Measurements from ENCODE around the gene TBX15.

Gene TBX15

DNA sequence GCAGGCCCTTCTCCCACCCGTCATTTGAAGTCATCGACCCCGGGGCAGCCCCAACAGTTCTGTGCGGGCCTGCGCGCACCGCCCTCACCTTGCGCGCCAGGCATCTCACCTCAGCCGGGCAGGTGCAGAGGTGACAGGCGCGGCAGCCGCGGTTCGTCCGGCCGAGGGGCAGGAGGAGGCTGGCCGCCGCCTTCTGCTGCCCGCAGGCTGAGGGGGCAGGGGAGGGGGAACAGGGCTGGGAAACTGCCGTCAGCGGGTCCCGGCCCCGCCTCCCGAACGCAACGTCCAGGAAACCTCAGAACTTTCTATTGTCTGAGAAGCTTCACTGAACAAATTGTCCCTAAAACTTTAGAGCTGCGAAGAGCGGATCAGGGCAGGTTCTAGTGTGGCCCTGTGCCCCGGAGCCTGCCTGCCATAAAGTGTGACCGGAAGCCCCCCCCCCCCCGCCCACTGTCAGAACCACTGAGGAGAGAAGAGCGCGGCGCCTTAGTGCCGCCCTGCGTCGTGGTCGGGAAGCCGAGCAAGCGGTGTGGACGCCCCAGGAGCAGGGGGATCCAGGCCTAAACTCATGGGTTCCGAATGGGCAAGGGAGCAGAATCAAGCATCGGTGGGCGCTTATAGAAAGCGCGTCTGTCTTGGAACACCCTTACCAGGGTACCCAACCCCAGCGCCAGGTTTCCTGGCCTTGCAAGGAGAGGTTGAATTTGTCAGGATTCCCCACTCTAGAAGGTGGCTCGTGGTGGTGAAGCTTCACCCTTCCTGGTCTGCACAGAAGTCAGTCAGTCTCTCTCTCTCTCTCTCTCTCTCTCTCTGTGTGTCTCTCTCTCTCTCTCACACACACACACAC lies 13.3 kb upstream of the TBX15 start:
- DNase-seq, result no peak

DNA sequence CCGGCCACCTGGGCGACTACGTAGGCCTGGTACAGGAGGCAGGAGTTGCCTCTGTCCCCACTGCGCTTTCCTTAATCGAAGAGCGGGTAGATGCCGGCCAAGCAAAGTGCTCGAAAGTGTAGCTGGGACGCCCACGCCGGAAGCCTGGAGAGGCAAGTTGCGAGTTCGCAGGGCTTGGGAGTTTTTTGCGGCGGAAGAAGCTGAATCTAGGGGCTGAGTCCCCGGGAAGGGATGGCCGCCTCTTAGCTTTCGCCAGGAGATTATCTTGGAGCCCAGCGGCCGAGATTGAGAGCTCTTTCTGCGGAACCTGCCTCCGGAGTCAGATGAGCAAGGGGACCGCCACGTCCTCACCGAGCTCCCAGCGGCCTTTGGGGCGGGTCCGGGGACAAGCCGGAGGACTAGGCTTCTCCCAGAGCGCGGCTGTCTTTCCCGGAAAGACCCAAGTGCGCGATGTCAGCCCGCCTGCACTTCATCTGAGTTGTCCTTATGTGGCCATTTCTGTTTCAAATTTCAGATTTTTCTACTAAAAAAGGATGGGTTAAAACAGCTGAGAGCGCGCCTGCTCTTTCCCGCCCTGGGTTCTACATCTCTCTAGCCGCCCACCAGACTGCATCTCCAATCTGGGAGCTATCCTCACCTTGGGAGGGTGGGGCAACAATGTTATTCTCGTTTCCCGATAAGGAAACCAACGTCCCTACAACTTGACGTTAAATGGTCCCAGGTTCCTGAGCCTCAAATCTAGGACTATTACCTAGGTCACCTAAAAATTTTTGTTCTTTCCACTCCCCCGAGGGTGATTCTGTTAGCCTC lies 12.4 kb upstream of the TBX15 start:
- DNase-seq, result peak; percentile 39

DNA sequence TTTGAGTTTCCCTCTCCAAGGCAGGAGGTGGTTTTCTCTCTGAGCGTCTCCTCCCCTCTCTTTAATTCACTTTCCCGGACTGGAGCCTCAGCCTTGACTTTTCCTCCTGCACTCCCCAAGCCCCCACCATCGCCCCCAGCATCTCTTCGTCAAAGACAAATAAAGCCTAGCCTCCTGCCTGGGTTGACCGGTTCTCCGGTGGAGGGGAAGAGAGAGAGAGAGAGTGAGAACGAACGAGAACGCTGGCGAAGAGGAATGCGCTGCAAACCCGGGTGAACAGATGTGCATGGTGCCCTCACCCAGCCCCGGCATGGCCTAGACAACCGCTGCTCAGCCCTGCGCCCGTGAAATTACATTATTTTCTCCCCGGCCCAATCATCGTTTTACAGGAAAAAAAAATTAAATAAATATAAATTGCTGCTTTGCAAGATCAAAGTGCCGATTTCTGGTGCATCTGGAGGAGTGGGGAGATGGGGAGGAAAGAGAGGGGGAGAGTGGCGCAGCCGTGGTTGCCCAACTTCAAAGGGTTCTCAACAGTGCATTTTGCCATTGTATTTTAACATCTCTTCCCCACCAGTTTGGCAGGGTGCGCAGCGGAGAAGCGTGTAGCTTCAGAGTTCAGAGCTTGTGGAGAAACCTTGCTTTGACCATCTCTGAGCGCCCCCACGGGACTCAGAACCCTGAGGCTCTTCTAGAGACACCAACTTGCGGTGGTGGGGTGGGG lies 11.4 kb upstream of the TBX15 start:
- DNase-seq, result no peak

DNA sequence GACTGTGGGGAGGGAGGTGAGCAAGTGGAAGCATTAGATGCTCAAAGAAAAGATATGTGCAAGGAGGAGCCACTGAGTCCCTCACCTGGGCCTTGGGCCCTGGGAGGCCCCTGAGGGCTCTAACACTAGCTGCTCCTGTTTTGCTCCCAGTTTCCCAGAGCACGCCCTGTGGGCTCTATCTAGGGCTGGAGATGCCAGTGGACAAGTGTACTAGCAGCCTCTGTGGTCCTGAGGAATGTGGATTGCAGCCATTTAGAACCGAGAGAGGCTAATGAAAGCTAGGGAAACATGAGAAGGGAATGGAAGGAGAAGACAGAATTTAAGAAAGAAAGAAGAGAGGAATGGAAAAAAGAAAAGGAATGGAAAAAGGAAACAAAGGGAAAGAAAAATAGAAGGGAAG lies 10.0 kb upstream of the TBX15 start:
- no peak for DNase-seq

DNA sequence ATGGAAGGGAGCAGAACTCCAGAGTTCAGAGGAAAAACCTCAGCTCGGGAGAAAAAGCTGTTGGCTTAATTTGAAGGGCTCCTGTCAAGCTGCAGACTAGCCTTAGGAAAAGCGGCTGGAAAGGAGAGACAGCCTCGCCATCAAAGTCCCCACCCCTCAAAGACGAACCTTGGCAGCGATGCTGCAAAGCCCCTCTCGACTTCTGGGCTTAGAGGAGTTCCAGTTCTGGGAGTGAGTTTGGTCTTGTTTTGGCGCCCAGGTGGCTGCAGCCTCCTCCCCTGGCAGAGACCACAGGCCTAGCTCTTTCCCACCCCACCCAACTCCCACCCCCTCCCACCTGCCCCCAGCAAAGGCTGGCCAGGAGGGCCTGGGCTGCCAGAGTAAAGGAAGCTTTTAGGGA lies 9.1 kb upstream of the TBX15 start:
- no peak for DNase-seq

DNA sequence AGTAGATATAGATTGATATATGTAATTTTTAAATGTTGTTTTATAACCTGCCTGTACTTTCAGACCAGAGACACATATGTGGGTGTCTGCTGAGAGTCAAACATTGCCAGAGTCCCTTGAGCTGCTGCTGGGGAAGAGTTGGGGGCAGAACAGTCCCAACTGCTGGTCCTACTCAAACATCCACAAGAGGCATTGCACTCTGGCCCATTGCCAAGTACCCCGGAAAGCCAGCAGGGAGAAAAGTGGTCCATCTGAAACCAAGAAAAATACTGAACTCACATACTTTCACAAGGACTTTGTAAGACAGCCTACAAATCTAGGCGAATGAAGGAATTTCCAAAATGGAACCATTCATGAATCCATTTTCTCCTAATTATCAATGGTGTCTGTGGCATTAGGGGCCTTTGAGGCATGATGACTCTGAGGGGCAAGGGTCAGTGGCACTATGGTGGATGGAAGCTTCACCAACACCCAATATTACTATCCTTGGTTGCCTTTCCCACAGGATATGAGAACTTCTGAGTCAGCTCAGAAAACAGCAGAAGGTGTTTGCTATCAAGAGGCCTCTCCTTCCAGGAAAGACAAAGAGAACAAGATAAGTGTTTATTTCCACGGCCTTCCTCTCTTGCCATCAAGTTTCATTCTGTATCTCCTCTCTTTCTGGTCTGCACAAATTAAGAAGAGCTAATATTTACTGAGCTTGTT lies 7.3 kb upstream of the TBX15 start:
- DNase-seq, result no peak

DNA sequence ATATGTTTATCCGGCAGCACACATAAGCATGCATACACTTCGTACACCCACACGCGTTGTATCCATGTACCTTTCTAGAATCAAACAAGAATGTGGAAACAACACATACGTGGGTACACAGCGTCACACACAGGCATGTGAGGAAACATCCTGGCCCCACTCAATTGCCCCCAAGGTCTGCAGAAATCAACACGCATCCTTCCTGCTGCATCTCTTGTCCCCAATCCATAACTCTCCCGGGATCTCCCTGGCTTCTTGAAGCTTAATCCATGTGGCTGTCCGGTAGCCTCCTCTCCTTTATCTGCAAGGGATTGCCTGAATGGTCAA lies 5.5 kb upstream of the TBX15 start:
- no peak for DNase-seq

DNA sequence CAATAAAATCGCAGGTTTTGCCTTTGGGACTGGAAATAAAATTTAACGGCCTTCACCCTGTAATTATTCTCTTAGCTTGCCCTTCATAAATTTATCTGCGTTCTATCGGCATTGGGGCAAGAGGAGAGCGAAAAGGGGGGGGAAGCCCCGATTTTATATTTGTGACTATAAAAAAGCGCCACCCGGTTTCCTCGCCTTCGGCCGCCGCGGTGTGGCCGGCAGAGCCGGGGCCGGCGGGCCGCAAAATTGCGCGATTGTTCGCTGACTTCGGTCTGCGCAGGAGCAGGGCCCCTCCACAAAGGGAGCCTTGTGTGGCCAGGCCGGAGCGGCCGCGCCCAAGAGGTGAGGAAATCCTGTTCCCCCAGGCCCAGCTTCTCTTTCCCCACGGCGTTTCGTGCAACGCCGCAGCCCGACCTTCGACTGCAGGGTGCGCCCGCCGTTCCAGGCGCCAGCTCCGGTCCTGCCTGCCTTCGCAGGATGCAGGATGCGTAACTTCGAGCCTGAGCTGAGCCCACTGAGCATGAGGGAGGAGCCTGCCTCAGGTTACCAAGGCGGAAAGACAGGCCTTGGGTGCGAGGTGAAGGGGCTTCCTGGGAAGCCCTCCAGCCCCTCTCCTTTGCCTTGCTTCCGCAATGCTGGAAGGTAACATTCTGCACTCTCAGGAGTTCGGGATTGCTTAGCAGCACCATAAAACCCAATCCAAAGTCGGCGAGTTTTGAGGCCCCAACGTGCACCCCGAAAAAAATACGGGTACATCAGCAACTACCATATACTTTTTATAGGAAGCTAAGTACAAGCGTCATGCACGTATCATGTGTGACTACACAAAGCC lies 4.9 kb upstream of the TBX15 start:
- no peak for DNase-seq

DNA sequence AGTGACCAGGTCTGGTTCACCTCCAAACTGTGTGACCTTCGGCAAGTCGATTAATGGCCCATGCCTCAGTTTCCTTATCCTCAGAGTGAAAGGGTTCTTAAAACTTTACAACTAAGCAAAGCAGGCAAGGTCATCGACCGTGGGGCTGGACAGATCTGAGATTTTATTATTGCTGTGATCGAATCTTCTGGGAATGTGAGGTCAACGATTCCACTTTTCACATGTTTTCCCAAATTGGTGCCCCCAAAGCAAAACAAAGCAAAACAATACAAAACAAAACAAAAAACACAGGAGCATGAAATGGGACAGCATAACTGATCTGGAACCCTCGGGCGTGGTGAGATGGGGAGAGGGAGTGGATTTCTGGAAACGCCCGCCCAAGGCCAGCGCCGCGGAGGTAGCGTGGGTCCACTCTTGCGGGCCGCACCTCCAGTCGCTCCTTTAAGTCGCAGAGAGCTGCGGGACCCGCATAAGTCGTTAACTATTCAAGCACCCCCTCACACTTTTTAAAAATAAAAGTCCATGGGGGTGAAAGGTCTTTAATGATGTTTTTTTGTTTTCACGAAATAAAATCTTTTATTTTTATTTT lies 4.2 kb upstream of the TBX15 start:
- no peak for DNase-seq

DNA sequence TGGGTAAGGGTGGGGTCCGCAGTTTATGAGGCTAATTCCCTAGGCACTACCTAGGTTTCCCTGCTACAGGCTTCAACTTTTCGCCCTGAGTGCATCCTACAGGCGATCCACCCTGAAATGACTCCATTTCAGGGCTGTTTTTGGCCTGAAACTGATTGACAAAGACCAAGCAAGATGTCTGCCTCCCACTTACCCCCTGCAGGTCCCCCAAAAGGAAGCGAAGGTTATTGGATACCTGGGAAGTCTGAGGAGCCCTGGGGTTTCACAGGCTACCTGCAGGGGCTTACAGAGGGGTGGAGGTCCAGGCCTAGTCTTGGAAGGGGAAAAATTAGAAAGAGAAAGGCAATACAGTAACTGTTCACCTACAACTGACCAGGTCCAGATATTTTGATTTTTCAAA lies 3.3 kb upstream of the TBX15 start:
- DNase-seq, result no peak

DNA sequence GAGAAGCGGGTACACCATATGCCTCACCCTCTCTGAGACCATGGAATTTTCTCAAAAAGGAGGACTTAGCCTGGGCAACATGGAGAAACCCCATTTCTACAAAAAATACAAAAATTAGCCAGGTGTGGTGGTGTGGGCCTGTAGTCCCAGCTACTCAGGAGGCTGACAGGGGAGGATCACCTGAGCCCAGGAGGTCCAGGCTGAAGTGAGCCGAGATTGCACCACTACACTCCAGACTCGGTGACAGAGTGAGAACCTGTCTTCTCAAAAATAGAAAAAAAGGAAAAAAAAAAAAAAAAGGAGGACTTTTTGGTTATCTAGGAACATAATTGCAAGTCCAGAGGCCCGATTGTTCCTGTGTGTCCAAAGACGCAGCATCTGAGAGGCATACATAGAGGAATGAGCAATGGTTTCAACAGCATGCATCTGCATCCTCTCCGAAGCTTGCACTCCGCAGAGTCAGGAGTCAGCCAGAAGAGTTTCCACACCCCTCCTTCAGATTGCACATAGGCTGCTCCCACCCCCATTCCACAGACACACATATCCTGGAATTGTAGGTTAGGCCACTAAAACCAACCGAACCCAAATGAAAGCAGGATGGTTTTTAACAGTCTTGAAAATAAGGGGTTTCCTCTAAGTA lies 2.5 kb upstream of the TBX15 start:
- DNase-seq, result no peak

DNA sequence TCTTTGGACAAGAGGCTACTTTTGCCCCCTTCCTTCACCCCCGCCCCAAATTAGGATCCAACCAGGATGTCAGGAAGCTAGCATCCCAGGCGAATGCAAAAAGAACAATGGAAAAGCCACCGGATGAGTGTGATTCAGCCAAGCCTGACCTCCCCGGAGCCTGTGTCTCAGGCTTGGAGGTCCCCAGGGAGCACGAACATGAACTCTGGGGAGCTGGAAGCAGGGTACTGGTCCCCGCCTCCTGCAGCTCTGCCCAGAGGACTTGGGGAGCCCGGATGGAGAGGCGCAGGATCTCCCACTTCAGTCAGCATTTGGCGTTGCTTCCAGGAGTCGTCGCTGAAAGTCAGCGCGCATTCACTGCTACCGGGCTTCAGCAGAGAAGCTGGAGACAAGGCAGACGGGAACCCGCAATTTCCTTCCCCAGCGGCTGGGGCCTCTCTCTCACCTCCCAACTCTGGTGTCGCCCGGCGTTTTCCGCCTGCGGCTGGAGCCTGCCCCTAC lies 1.8 kb upstream of the TBX15 start:
- DNase-seq, result no peak

DNA sequence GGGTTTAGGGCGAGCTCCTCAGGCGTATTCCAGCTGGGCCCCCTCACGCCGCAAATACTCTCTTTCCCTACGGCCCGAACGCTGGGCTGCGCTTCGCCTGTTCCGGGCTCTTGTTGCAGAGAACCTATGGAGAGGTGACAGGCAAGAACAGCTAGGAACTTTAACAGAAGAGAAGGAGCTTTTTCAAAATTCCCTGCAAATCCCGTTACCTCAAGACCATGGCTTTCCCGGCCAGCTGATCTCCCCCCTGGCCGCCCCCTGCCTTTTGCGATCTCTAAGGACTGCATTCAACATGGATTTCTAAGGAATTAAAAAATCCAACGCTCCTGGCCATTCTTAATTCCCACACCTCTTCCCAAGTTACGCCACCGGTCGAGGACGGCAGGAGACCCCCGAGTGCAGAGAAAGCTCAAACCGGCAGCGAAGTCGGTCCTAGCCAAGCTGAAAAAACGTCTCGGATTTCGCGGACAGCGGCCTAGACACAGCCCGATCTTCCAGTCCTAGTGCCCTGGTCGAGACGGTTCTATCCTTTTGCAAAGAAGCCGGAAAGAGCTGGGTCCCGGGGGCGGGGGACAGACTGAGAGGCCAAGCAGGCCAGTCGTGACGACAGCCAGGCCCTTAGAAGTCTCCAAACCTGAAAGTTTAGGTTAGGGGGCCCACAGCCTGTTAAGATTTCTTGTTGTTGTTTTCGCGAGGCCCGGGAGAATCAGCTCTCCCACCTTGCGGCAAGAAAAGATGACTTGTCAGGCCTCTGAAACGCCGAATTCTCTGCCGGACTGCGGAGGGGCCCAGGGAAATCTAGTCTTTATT lies 1.1 kb upstream of the TBX15 start:
- DNase-seq, result no peak

DNA sequence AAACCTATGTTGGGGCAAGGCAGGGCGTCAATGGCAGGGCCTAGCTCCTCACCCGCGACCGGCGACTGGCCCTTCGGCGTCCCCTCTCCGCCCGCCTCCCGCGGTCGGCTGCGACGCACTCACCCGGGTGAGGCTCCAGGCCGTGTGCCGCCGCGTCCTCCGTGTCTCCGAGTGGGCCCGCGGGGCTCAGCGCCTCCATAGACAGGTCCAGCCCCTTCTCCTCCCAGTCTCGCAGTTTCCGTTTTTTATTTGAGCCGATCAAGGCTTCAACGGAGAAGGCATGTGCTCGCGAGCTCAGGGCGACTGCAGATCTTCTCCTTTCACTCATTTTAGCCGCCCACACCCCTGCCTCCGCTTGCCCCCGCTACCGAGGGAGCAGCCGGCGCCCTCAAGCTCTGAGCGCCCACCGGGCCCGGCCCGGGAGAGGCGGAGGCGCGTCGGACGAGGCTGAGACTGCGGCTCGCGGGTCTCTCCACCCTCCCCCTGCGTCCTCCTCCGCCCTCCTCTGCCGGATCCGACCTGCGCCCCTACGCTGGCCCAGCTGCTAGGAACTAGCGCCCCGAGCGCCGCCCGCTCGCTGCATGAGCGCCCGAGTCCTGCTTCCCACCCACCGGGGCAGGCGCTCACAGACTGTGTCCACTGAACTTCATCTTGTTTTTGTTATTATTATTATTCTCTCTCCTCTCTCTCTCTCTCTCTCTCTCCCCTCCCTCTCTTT lies 516 bp downstream of the TBX15 start:
- DNase-seq, result peak; percentile 15

DNA sequence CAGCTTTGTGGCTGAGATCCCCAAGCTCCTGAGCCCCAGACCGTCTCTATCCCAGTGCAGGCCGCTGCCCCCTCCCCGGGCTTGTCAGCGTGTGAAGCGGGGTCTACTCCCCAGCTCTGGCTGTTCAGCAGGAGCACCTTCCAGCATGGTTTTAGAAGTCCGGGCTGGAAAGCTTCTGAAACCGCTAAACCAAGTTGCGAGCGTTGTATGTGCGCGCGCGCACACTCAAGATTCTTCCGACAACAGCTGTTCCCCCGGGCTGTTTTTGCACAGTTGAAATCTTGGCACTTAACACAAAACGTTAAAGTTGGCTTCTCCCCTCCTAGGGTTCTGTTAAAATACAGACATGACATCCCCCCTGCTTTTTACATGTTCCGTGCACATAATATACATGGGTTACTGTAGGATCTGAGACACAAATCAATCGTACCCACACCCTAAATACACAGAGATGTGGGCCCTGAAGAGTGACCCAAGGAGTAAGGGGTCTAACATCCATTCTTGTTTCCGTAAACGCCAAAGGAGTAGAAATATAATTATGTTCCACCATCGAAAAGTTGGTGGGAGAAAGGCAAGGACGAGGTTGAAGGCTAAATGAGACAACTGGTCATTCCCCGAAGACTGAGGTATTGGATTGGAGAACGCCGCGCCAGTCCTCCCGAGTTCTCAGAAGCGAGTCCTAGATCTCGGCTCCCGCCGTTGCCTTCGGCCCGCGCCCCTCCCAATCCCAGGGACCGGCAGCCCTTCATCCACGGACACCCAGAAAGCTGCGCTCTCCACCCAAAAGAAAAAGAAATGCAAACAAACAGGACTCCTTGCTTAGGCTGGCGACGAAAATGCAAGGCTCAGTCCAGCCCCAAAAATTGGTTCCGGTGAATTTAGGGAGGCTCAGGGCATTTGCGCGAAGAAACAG lies 1.3 kb downstream of the TBX15 start:
- DNase-seq, result no peak

DNA sequence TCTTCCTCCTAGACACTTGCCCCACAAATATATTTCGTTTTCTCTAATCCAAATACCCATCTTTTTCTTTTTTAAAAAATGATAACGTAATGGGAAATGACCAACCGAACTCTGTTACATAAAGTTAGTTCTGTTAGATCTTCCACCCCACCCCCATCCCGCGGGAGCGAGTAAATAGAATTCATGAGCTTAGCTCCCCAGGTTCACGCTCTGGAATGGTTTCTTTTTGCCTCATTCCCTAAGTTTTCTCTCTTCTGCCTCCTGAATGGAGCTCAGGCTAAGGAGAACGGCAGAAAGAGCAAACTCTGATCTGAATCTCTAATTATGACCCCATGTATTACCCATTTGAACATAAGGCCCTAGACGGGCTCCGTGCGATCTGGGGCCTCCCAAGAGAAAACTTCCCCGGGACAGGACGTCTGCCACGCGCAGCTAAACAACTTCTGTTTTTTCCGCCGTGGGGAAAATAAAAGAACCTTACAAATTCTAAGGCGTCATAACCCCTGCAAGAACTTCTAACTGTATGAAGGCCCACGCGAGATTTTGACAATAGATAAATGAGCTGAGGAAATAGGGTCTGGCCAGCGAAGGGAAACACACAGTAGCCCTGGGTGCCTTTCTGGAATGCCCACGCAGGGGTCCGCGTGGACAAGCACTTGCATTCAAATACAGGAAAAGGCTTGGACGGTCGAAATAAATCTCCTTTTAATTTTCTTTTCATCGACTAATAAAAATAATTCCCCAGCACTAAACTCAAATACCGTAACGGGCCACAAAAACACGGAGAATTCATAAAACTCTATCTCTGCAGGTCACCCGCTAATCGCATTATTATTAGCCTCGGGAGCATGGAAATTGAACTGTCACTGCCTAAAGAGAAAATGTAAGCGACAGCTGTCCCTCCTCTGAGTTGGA lies 2.2 kb downstream of the TBX15 start:
- DNase-seq, result no peak

All from activated CD4-positive, alpha-beta T cell treated with anti-CD3 and anti-CD28 coated beads for 48 hours (primary cell).